Naive thymus-derived CD8-positive, alpha-beta T cell (primary cell): ENCODE measurements around the gene OLAH. TPM values are rescaled to one million over a fixed set of nuclear protein-coding genes. Genes with fewer than 3 reads are reported as not detected.

Experiments used
- ATAC-seq, 2 donors: fragments of 150-1000 bp; cut with Tn5 transposase in 1 of 2; sonication (Bioruptor Pico), chemical (Tn5 transposase) in 1 of 2; 1 replicate in 1 of 2; 2 replicates in 1 of 2; pipeline ENCODE4 v1.10.0; 2021; ENCODE audit warnings: mild to moderate bottlenecking in 2 of 2, moderate library complexity in 2 of 2
- POLR2A ChIA-PET: fragments of 350-600 bp; sonication (Branson Sonifier 250); formaldehyde crosslinking; loops from one replicate; lab custom pipeline; 2021; ENCODE audit warnings: antibody characterized with exemption; lab: Charles Lee
- DNase-seq, 10 donors: peaks; one replicate each; pipeline versions ENCODE4 v3.0.0 to v3.0.0-alpha.2; 2020 to 2022
- H3K27ac Mint-ChIP-seq, 10 donors: one replicate each; pipeline ENCODE4 v1.8.0; 2020 to 2022; ENCODE audit warnings: mild to moderate bottlenecking in 10 of 10, mixed read lengths in 10 of 10, moderate library complexity in 4 of 10, inconsistent platforms in 1 of 10
- H3K27me3 Mint-ChIP-seq, 5 donors: one replicate each; pipeline ENCODE4 v1.8.0; 2021 to 2022; ENCODE audit warnings: mixed read lengths in 5 of 5
- H3K36me3 Mint-ChIP-seq, 3 donors: one replicate each; pipeline ENCODE4 v1.8.0; 2020 to 2022; ENCODE audit warnings: mixed read lengths in 3 of 3, mild to moderate bottlenecking in 2 of 3, inconsistent platforms in 1 of 3
- H3K4me1 Mint-ChIP-seq, 4 donors: one replicate each; pipeline ENCODE4 v1.8.0; 2021 to 2022; ENCODE audit warnings: mixed read lengths in 4 of 4
- H3K4me3 Mint-ChIP-seq, 10 donors: one replicate each; pipeline ENCODE4 v1.8.0; 2020 to 2022; ENCODE audit warnings: mild to moderate bottlenecking in 10 of 10, mixed read lengths in 10 of 10, moderate library complexity in 6 of 10, inconsistent platforms in 1 of 10
- H3K9me3 Mint-ChIP-seq, 9 donors: one replicate each; pipeline ENCODE4 v1.8.0; 2020 to 2022; ENCODE audit warnings: mixed read lengths in 9 of 9, mild to moderate bottlenecking in 3 of 9, inconsistent platforms in 1 of 9, moderate library complexity in 1 of 9
- polyA plus RNA-seq, 3 donors: library from polyadenylated mRNA; unstranded; fragments of 300-500 nt; fragmentation: Illumina TruSeq; gene quantifications; one replicate each; pipeline ENCODE4 v1.2.3, GENCODE V29; 2021
- total RNA-seq, 8 experiments: library from RNA in 2 of 8; stranded (reverse) in 2 of 8; gene quantifications; one replicate each; pipeline ENCODE4 v1.2.3 and lab custom pipeline; 2021 to 2026

OLAH gene
- total and polyA plus RNA-seq, 5 experiments from 2014 or later: not detected

DNA sequence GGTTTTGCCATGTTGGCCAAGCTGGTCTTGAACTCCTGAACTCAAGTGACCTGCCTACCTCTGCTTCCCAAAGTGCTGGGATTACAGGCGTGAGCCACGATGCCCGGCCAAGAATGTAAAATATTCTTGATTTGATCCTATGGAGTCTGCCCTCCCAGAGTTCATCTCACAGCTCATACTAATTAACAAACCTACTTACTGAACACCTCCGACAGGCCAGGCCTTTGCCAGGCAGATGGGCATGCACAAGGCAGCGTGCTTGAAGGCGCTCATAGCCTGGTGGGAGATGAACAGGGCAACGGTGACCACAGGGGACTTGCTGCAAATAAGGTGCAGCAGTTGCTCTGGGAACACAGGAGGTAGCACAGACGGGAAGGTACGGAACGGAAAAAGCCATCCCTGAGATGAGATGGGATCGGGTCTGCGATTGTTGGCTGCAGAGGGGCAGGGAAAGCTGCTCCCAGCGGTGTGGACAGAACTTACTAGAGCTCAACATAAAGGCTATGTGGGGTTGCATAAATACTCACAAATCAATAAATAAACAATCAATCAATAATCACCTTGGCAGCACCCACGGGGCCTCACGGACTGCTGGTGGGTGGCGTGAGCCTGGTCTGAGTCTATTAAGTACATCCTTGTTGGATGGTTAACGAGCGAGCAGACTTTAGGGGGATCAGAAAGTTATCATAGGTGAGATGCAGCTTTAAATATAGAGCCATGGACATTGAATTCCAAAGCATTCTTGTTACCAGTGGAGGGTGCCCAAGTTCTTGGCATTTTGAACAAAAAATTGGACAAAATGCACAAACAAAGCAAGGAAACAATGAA lies 40.1 kb downstream of the OLAH start:
- H3K27me3 Mint-ChIP-seq: no peaks in the 10 kb centered on the region
- peaks cover 0 to 15% (median 0%) of the 10 kb centered on the region in 4 donors for H3K4me1 Mint-ChIP-seq
- H3K36me3 Mint-ChIP-seq: no peaks in the 10 kb centered on the region
- H3K4me3 Mint-ChIP-seq: peak overlapping the region in 6 of 10 donors; percentile 9 to 42 (median 36)
- peak overlapping the region in 4 of 10 donors; percentile 24 to 73 (median 46) for H3K27ac Mint-ChIP-seq
- no peak for DNase-seq
- no peaks in the 10 kb centered on the region for H3K9me3 Mint-ChIP-seq
- POLR2A ChIA-PET: interaction anchor here (0.6 kb wide), 1 partner anchor 11 kb away, joined by 3 read pairs; no protein-coding TSS in a partner anchor
- ATAC-seq: no peak

DNA sequence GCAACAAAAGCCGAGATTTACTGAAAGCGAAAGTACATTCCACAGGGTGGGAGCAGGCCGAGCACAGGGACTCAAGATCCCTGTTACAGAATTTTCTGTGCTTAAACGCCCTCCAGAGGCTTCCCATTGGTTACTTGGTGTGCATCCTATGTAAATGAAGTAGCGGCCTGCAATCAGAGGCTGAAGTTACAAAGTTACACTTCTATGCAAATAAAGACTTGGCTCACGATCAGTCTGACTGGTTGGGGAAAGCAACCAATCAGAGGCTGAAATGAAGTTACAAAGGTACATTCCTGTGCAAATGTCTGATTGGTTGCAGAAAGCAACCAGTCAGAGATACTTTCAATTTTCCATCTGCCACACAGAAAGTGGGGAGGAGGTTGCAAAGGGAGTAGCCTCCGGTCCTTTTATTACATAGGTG lies 40.8 kb downstream of the OLAH start:
- Mint-ChIP-seq H3K36me3 (no peaks in the 10 kb centered on the region), H3K9me3 (no peaks in the 10 kb centered on the region), H3K4me1 (peaks cover 0 to 15% (median 0%) of the 10 kb centered on the region in 4 donors), H3K27me3 (no peaks in the 10 kb centered on the region), H3K4me3 (peak overlapping the region in 6 of 10 donors; percentile 9 to 42 (median 36)), H3K27ac (peak overlapping the region in 1 of 10 donors; percentile 57)
- DNase-seq (peak in 3 of 10 donors; percentile 16 to 25 (median 16)), ATAC-seq (peak in 1 of 2 donors; percentile 26)
- POLR2A ChIA-PET: no interaction called here

DNA sequence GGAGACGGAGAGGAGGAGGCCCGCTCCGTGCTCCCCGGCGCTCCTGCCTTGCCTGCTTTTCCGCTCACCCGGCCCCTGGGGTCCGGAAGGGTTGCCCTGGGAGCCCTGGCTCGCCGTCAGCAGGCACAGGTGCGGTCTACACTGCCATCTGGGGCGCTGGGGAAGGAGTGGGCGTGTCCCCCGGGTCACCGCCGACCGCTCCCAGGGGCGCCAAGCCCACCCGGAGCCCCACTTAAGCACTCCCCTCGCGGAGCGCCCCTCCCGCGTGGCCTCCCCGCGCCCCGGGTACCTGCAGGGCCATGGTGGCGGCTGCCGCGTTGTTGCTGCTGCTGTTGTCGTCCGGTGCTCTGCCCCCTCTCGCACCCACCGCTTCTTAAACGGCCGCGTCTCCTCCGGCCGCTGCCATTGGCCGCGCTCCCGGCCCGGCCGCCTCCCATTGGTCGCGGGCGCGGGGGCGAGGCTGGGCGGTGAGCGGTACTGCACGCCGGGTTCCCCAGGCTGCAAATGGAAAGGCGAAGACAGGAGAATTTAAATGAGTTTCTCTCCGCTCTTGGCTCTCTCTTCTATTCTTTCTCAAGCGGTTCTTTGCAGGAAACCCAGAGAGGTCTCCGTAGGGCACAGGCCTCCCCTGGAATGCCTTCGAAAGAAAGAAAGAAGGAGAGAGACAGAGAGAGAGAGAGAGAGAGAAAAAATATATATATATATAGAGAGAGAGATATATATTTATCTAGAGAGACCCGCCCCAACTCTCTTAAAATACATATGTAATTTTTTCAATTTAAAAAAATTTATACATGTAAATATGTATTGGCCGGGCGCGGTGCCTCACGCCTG lies 44.9 kb downstream of the OLAH start, which contains the start of gene ACBD7:
Gene ACBD7, minus strand, starts transcription at position 349 of the 834 bp plus-strand sequence. Its CDS starts 48 bp downstream, at position 301.
- peak; percentile 98 to 99 for ATAC-seq
- Mint-ChIP-seq H3K9me3 (no peaks in the 10 kb centered on the region), H3K4me1 (peaks cover 0 to 15% (median 0%) of the 10 kb centered on the region in 4 donors), H3K27ac (peak within 1 kb of the TSS in 2 of 10 donors; percentile 27 to 57), H3K36me3 (no peaks in the 10 kb centered on the region), H3K27me3 (no peaks in the 10 kb centered on the region), H3K4me3 (peak within 1 kb of the TSS; percentile 68 to 86 (median 82))
- peak; percentile 69 to 83 (median 78) for DNase-seq
- POLR2A ChIA-PET: no interaction called here

DNA sequence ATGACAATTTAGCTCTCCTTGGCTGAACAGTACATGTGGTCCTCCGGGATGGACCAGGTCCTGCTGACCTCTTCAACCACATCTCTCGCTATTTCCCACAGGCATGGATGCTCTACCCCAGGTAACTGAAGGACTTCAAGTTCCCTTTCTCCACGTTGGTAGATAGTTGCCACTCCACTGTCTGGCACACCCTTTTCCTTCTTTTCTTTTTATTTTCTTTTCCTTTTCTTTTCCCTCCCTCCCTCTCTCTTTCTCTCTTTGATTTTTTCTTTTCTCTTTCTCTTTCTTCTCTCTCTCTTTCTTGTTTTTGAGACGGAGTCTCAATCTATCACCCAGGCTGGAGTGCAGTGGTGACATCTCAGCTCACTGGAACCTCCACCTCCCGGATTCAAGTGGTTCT lies 47.7 kb downstream of the OLAH start:
- Mint-ChIP-seq H3K4me1 (peaks cover 2 to 7% (median 4%) of the 10 kb centered on the region in 4 donors), H3K27me3 (no peaks in the 10 kb centered on the region), H3K27ac (no peak overlapping the region), H3K4me3 (no peak overlapping the region), H3K9me3 (no peaks in the 10 kb centered on the region), H3K36me3 (no peaks in the 10 kb centered on the region)
- ATAC-seq: no peak
- DNase-seq: no peak
- POLR2A ChIA-PET: interaction anchor here (0.6 kb wide), 1 partner anchor 274 kb away, joined by 3 read pairs; no protein-coding TSS in a partner anchor

DNA sequence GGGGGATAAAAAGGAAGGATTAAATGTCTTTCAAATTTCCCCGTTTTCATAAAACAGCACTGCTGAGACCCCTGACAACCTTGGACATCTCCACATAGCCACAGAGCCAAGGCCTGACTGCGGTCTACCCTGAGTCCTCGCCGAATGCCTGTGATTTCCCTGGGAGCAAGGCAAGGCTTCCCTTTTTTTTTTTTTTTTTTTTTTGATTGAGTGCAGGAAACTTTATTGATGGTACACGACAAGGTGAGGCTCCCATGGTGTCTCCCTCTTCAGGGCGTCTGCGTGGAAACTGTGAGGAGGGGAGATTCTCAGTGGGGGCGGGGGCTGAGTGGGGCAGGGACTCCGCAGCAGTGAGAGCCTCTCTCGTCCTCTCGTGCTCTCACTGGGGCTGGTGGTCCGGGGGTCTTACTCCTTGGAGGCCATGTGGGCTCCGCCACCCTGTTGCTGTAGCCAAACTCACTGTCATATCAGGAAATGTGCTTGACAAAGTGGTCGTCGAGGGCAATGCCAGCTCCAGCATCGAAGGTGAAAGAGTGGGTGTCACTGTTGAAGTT lies 49.2 kb downstream of the OLAH start:
- Mint-ChIP-seq H3K4me3 (no peak overlapping the region), H3K4me1 (peaks cover 10 to 16% (median 12%) of the 10 kb centered on the region in 4 donors), H3K9me3 (no peaks in the 10 kb centered on the region), H3K36me3 (no peaks in the 10 kb centered on the region), H3K27ac (peak overlapping the region in 1 of 10 donors; percentile 9), H3K27me3 (no peaks in the 10 kb centered on the region)
- no peak for DNase-seq
- POLR2A ChIA-PET: no interaction called here
- no peak for ATAC-seq

DNA sequence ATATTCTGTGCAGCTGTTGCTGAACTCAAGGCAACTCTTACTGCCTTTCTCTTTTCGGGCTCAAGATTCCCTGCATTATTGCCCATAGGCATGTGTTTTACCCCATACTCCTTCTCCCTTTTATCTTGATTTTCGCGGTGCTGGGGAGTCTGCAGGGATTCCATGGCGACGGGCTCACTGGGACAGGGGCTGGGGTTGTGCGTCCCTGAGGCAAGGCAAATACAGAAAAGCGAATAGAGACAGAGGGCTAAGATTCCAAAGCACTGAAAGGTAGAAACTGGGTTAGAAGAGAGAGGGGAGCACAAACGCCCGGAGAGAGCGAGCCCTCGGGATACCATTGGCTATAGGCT lies 52.9 kb downstream of the OLAH start:
- no peaks in the 10 kb centered on the region for H3K9me3 Mint-ChIP-seq
- peaks cover 22 to 41% (median 32%) of the 10 kb centered on the region in 4 donors for H3K4me1 Mint-ChIP-seq
- ATAC-seq (peak; percentile 20 to 40), DNase-seq (no peak)
- H3K27me3 Mint-ChIP-seq: no peaks in the 10 kb centered on the region
- POLR2A ChIA-PET: interaction anchor here (1.4 kb wide), 1 partner anchor 10 kb away, joined by 3 read pairs; no protein-coding TSS in a partner anchor
- peaks cover 0 to 8% (median 0%) of the 10 kb centered on the region in 3 donors for H3K36me3 Mint-ChIP-seq
- H3K4me3 Mint-ChIP-seq: peak overlapping the region; percentile 94 to 99 (median 96)
- peak overlapping the region; percentile 81 to 99 (median 98) for H3K27ac Mint-ChIP-seq

DNA sequence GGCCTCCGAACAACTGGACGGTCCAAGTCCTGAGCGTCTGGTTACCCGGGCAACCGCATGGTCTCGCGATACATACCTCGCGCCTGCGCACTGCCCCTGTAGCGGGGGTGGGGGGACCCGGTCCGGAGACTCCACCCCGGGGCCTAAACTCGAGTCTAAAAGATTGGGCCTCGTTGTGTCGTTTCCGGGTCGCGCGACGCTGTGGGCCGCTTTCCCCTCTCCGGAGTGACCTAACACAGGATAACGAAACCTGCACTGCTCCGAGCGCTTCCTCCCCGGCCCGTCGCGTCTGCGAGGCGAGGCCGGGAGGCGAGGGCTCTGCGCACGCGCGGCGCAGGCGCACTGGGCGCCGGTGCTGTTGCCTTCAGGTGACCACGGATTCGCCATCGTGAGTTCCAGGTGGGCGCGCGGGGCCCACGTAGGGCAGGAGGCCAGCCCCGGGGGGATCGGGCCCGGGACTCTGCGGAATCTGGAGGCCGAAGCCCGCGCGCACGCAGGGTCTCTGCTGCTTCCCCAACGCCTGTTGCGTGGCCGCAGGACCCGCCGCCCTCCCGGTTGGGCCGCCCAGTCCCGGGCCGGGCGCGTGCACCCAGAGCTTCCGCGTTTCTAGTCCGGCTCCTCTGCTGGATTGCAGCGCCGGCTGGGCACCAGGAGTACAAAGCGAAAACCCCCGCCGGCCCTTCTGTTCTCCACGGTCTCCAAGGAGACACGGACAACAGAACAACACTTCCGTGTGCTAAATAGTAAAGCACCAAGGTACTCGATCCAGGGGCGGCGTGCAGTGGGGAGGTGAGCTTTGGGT lies 53.5 kb downstream of the OLAH start, which contains the start of gene RPP38:
Gene RPP38, plus strand, starts transcription at position 345 of the 802 bp plus-strand sequence. CDS start 5,960 bp downstream, outside the sequence.
- Mint-ChIP-seq H3K36me3 (peaks cover 0 to 14% (median 0%) of the 10 kb centered on the region in 3 donors), H3K27ac (peak within 1 kb of the TSS; percentile 96 to 99 (median 98)), H3K27me3 (no peaks in the 10 kb centered on the region), H3K4me3 (peak within 1 kb of the TSS; percentile 94 to 99 (median 96)), H3K9me3 (no peaks in the 10 kb centered on the region), H3K4me1 (peaks cover 22 to 41% (median 36%) of the 10 kb centered on the region in 4 donors)
- peak; percentile 80 to 81 for ATAC-seq
- DNase-seq: peak; percentile 85 to 99 (median 94)
- POLR2A ChIA-PET: interaction anchor here (0.6 to 1.4 kb wide), 6 partner anchors 9 to 218 kb away, joined by 3 to 6 read pairs (median 4); partner anchors contain the start of genes NMT2 and SUV39H2

DNA sequence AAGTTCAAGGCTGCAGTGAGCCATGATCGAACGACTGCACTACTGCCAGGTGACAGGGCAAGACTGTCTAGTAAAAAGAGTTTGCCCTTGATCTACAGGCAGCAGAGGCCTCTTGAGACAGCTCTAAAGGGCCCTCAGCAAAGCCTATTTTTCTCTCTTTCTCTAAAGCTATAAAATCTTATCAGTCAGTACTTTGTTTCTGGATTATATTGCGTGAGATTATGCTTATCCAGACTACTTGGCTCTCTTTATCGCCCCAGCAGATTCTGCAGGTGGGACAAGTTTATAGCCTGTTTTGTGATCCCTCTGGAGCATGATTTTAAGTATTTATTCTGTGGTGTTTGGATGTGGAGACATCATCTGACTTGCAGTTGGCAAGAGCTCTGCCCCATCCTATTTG lies 56.1 kb downstream of the OLAH start:
- ATAC-seq (no peak), DNase-seq (no peak)
- Mint-ChIP-seq H3K27ac (peak overlapping the region; percentile 36 to 90 (median 78)), H3K36me3 (peaks cover 0 to 40% (median 4%) of the 10 kb centered on the region in 3 donors), H3K27me3 (no peaks in the 10 kb centered on the region), H3K4me3 (peak overlapping the region in 5 of 10 donors; percentile 22 to 52 (median 27)), H3K9me3 (no peaks in the 10 kb centered on the region), H3K4me1 (peaks cover 22 to 41% (median 37%) of the 10 kb centered on the region in 4 donors)
- POLR2A ChIA-PET: interaction anchor here (0.6 to 0.7 kb wide), 2 partner anchors 133 to 559 kb away, joined by 3 to 4 read pairs; no protein-coding TSS in a partner anchor

DNA sequence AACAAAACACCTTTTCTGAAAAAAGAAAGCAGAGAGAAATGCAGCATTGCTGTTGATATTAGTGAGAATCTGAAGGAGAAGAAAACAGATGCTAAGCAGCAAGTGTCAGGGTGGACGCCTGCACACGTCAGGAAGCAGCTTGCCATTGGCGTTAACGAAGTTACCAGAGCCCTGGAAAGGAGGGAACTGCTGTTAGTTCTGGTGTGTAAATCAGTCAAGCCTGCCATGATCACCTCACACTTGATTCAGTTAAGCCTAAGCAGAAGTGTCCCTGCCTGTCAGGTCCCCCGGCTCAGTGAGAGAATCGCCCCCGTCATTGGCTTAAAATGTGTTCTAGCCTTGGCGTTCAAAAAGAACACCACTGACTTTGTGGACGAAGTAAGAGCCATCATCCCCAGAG lies 59.8 kb downstream of the OLAH start:
- H3K36me3 Mint-ChIP-seq: peaks cover 0 to 64% (median 6%) of the 10 kb centered on the region in 3 donors
- H3K27me3 Mint-ChIP-seq: no peaks in the 10 kb centered on the region
- ATAC-seq: no peak
- peaks cover 12 to 33% (median 28%) of the 10 kb centered on the region in 4 donors for H3K4me1 Mint-ChIP-seq
- H3K4me3 Mint-ChIP-seq: no peak overlapping the region
- peak overlapping the region in 5 of 10 donors; percentile 23 to 81 (median 41) for H3K27ac Mint-ChIP-seq
- H3K9me3 Mint-ChIP-seq: no peaks in the 10 kb centered on the region
- no peak for DNase-seq
- POLR2A ChIA-PET: interaction anchor here (1.0 to 1.8 kb wide), 2 partner anchors 82 to 150 kb away, joined by 4 to 5 read pairs; partner anchors contain the start of gene DCLRE1C

DNA sequence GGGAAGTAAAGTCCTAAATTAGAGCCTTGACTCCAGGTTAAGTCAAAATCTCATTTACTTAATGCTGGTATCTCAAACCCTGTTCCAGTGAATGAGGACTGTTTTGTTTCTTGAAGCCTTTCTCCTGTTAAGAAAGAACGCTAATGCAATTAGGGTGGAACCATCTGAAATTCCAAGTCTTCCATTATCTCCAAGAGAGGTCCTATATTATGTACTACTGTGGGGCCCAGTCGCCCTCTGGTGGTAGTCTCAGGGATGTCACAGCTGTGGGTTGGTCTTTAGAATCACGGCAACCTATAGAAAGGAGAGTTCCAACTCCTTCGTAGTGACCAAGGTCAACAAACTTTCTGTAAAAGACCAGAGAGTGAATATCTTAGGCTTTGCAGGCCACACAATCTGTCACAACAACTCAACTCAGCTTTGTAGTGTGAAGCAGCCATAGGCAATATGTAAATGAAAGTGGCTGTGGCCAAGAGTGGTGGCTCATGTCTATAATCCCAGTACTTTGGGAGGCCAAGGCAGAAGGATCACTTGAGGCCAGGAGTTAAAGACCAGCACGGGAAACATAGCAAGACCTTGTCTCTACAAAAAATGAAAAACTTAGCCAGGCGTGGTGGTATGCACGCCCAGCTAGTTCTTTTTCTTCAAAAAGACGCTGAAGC lies 62.7 kb downstream of the OLAH start:
- no peaks in the 10 kb centered on the region for H3K9me3 Mint-ChIP-seq
- H3K36me3 Mint-ChIP-seq: peaks cover 0 to 82% (median 11%) of the 10 kb centered on the region in 3 donors
- peaks cover 0 to 14% (median 8%) of the 10 kb centered on the region in 4 donors for H3K4me1 Mint-ChIP-seq
- no peaks in the 10 kb centered on the region for H3K27me3 Mint-ChIP-seq
- POLR2A ChIA-PET: interaction anchor here (0.7 to 1.7 kb wide), 3 partner anchors 9 to 53 kb away, joined by 3 to 4 read pairs (median 3); no protein-coding TSS in a partner anchor
- ATAC-seq: peak; percentile 98 to 99
- peak overlapping the region in 1 of 10 donors; percentile 51 for H3K4me3 Mint-ChIP-seq
- DNase-seq: peak; percentile 36 to 82 (median 60)
- peak overlapping the region in 9 of 10 donors; percentile 46 to 87 (median 71) for H3K27ac Mint-ChIP-seq
